K562 (cell line): ENCODE results near the gene RCE1. TPM values are rescaled to one million over a fixed set of nuclear protein-coding genes. Genes with fewer than 3 reads are reported as not detected.

Source experiments
- CHD1 ChIP-seq: fragments of 200-600 bp; sonication (generic); IDR thresholded peaks from one replicate; pipeline ENCODE4 v1.6.1; 2012; ENCODE audit warnings: mild to moderate bottlenecking, moderate library complexity, low read length, inconsistent platforms
- DDX20 ChIP-seq: fragments of 450-650 bp; IDR thresholded peaks from 2 replicates; pipeline ENCODE4 v1.6.1; 2016; ENCODE audit warnings: missing genetic modification characterization, low read depth, mild to moderate bottlenecking, missing compliant biosample characterization, moderate library complexity
- NCOA4 ChIP-seq: fragments of 450-650 bp; IDR thresholded peaks from 2 replicates; pipeline ENCODE4 v1.6.1; 2018; ENCODE audit warnings: mild to moderate bottlenecking; ENCODE audit not compliant: partially characterized antibody
- RBM39 ChIP-seq: fragments of 200-400 bp; formaldehyde crosslinking; optimal IDR thresholded peaks from 2 replicates; pipeline ENCODE3; 2018; ENCODE audit warnings: low read depth, low read length
- SIN3A ChIP-seq, 2 experiments: fragments of 150-350 bp in 1 of 2; IDR thresholded peaks; 2 replicates each; pipeline ENCODE4 v1.6.1; 2011 to 2016; ENCODE audit warnings: borderline replicate concordance in 2 of 2, low read depth in 2 of 2, low read length in 2 of 2, mild to moderate bottlenecking in 2 of 2, moderate library complexity in 2 of 2; ENCODE audit not compliant: control insufficient read depth in 1 of 2
- SIN3B ChIP-seq: fragments of 450-650 bp; IDR thresholded peaks from 2 replicates; pipeline ENCODE4 v1.6.1; 2017; ENCODE audit warnings: low read depth, mild to moderate bottlenecking, moderate library complexity
- TCF7L2 ChIP-seq: fragments of 150-350 bp; IDR thresholded peaks from 2 replicates; pipeline ENCODE4 v1.6.1; 2016; ENCODE audit warnings: low read depth, mild to moderate bottlenecking, low read length, moderate library complexity
- ZFP1 ChIP-seq: fragments of 450-650 bp; formaldehyde crosslinking; IDR thresholded peaks from 2 replicates; pipeline ENCODE4 v1.4.0; 2020; ENCODE audit warnings: mild to moderate bottlenecking, mixed read lengths
- ZNF12 ChIP-seq: sonication (generic); formaldehyde crosslinking; IDR thresholded peaks from 2 replicates; pipeline ENCODE4 v1.4.0; 2020; ENCODE audit warnings: mild to moderate bottlenecking, missing genetic modification reagents
- polyA plus RNA-seq, 8 experiments: library from polyadenylated mRNA; depleted of rRNA in 4 of 8; stranded (reverse) in 5 of 8; unstranded in 3 of 8; fragments of >200 nt; fragmentation: Nextera tagmentation in 2 of 8; fragmentation: Illumina TruSeq in 1 of 8; extraction: Ambion mirVana in 2 of 8; extraction: Trizol in 1 of 8; gene quantifications; 2 replicates each; pipeline versions ENCODE4 v1.2.1 to v1.2.3, GENCODE V29; 2011 to 2014; ENCODE audit warnings: inconsistent platforms in 1 of 8, missing spikeins in 1 of 8
- total RNA-seq, 7 experiments: library from RNA; depleted of rRNA in 6 of 7; stranded (reverse); fragments of >200 nt in 6 of 7; fragmentation: Illumina TruSeq in 2 of 7; extraction: Trizol in 2 of 7; gene quantifications; 2 replicates each; pipeline versions ENCODE4 v1.2.1 to v1.2.3, GENCODE V29; 2011 to 2021; ENCODE audit warnings: low replicate concordance in 1 of 7
- TF ChIP-seq, protein P1 (sequence below): IDR thresholded peaks from 2 replicates; pipeline ENCODE4 v1.6.1; 2014; ENCODE audit warnings: antibody characterized with exemption
- TF ChIP-seq, protein P2 (sequence below): fragments of 250-450 bp; sonication (Bioruptor Pico); IDR thresholded peaks from 2 replicates; pipeline ENCODE4 v1.8.0; 2021; ENCODE audit warnings: borderline replicate concordance, mild to moderate bottlenecking, moderate library complexity; ENCODE audit not compliant: poor library complexity, severe bottlenecking

Gene RCE1
- total and polyA plus RNA-seq, 9 of the 15 experiments (the other 6 are each of a cell fraction or from before 2014, with no cell fraction given) = 0.75 to 41.5 (median 15.1) TPM

GRCh38 chr11:66842501-66842895 lies 743 bp upstream of the RCE1 start (continued):
- TF ChIP-seq SIN3A (IDR thresholded peaks at IDR 0.05; ENCODE audit: borderline replicate concordance in 2 of 2, control insufficient read depth in 1 of 2, low read depth in 2 of 2, low read length in 2 of 2) = 0 out of 4 replicates have a peak, but pooled peaks of 1 of the 2 experiments have one; percentile 4
- TF ChIP-seq ZFP1 (CRISPR knock-in tag) = no peak
- TF ChIP-seq, protein P1, sequence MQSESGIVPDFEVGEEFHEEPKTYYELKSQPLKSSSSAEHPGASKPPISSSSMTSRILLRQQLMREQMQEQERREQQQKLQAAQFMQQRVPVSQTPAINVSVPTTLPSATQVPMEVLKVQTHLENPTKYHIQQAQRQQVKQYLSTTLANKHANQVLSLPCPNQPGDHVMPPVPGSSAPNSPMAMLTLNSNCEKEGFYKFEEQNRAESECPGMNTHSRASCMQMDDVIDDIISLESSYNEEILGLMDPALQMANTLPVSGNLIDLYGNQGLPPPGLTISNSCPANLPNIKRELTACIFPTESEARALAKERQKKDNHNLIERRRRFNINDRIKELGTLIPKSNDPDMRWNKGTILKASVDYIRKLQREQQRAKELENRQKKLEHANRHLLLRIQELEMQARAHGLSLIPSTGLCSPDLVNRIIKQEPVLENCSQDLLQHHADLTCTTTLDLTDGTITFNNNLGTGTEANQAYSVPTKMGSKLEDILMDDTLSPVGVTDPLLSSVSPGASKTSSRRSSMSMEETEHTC = no peak
- TF ChIP-seq ZNF12 (CRISPR knock-in tag) = no peak
- TF ChIP-seq, protein P2, sequence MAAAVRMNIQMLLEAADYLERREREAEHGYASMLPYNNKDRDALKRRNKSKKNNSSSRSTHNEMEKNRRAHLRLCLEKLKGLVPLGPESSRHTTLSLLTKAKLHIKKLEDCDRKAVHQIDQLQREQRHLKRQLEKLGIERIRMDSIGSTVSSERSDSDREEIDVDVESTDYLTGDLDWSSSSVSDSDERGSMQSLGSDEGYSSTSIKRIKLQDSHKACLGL = no peak
- TF ChIP-seq TCF7L2 = no peak
- TF ChIP-seq NCOA4 = no peak
- peak; percentile 17 for TF ChIP-seq CHD1
- TF ChIP-seq RBM39 = no peak
- no peak for TF ChIP-seq DDX20 (tag)
- no peak for TF ChIP-seq SIN3B
